ENCODE measurements around the gene SLC22A23.
"Not testable (repeated sequence)": the region's sequence is repeated elsewhere in the genome, so short reads cannot be mapped to it uniquely, and the experiment has no call there.

The SLC22A23 gene

GRCh38 chr6:3259491-3259958 is 197.3 kb downstream of the SLC22A23 start:
- peak; percentile 22 for DNase-seq

- peak; percentile 35 for DNase-seq
These were observed 197.9 kb downstream of the SLC22A23 start, which contains the start of gene PSMG4 for GRCh38 chr6:3258720-3259490. TSS of gene PSMG4 (plus strand) at chr6:3258947. CDS start at chr6:3259023, 76 bp downstream.

GRCh38 chr6:3258201-3258600 is 198.6 kb downstream of the SLC22A23 start:
- no peak for DNase-seq

GRCh38 chr6:3253597-3253961 is 203.3 kb downstream of the SLC22A23 start:
- no peak for DNase-seq

GRCh38 chr6:3252861-3253596 is 203.8 kb downstream of the SLC22A23 start:
- DNase-seq = no peak

- no peak for DNase-seq
These were observed 204.5 kb downstream of the SLC22A23 start for GRCh38 chr6:3252369-3252768.

GRCh38 chr6:3251462-3252314 is 205.2 kb downstream of the SLC22A23 start:
- peak; percentile 69 for DNase-seq

- DNase-seq = no peak
These were observed 206.6 kb downstream of the SLC22A23 start for GRCh38 chr6:3250231-3250675.

- no peak for DNase-seq
These were observed 207.0 kb downstream of the SLC22A23 start for GRCh38 chr6:3249821-3250220.

GRCh38 chr6:3247255-3248146 is 209.3 kb downstream of the SLC22A23 start:
- DNase-seq = no peak

- no peak for DNase-seq
These were observed 211.6 kb downstream of the SLC22A23 start for GRCh38 chr6:3245216-3245615.

GRCh38 chr6:3244832-3245161 is 212.1 kb downstream of the SLC22A23 start:
- not testable (repeated sequence) for DNase-seq

- no peak for DNase-seq
These were observed 212.6 kb downstream of the SLC22A23 start for GRCh38 chr6:3244003-3244831.

- DNase-seq = no peak
These were observed 214.1 kb downstream of the SLC22A23 start for GRCh38 chr6:3242768-3243167.

GRCh38 chr6:3241745-3242144 is 215.1 kb downstream of the SLC22A23 start:
- DNase-seq = not testable (repeated sequence)

GRCh38 chr6:3240595-3240994 is 216.3 kb downstream of the SLC22A23 start:
- no peak for DNase-seq

GRCh38 chr6:3239110-3239830 is 217.6 kb downstream of the SLC22A23 start:
- no peak for DNase-seq

- DNase-seq = no peak
These were observed 218.8 kb downstream of the SLC22A23 start for GRCh38 chr6:3237761-3238662.

- DNase-seq = no peak
These were observed 220.8 kb downstream of the SLC22A23 start for GRCh38 chr6:3236005-3236404.

Measured in NCI-H1694 treated with DMSO at 0.1 percent for 48 hours (cell line).